Bronchial epithelial cell (primary cell): ENCODE results near the gene EXOSC2. TPM values are rescaled to one million over a fixed set of nuclear protein-coding genes. Genes with fewer than 3 reads are reported as not detected.

Experiments
- DNase-seq: peaks from one replicate; pipeline ENCODE4 v3.0.0-alpha.2; 2010; ENCODE audit warnings: low read depth
- FAIRE-seq: peaks from 2 replicates; lab custom pipeline; 2011; peaks lifted over from hg19 to GRCh38; lab: Jason Lieb, UNC
- H3K27me3 ChIP-seq: 2 replicates; pipeline ENCODE4 v1.5.1; 2011; ENCODE audit warnings: low read length; ENCODE audit not compliant: control insufficient read depth, insufficient read depth
- H3K36me3 ChIP-seq: 2 replicates; pipeline ENCODE4 v1.5.1; 2011; ENCODE audit warnings: low read length; ENCODE audit not compliant: control insufficient read depth, insufficient read depth
- H3K4me3 ChIP-seq: 2 replicates; pipeline ENCODE4 v1.5.1; 2011; ENCODE audit warnings: mild to moderate bottlenecking, low read depth, low read length, control low read depth
- CTCF ChIP-seq: IDR thresholded peaks from 2 replicates; pipeline ENCODE4 v1.5.1; 2011; ENCODE audit warnings: mild to moderate bottlenecking, moderate library complexity, low read length, control low read depth, inconsistent platforms; ENCODE audit not compliant: insufficient read depth, severe bottlenecking
- total RNA-seq: library from RNA; depleted of rRNA; stranded (reverse); fragments of >200 nt; gene quantifications from 2 replicates; pipeline ENCODE4 v1.2.1, GENCODE V29; 2014

EXOSC2 gene
- total RNA-seq, 1 donor from 2014 or later, result 38.7 TPM

DNA sequence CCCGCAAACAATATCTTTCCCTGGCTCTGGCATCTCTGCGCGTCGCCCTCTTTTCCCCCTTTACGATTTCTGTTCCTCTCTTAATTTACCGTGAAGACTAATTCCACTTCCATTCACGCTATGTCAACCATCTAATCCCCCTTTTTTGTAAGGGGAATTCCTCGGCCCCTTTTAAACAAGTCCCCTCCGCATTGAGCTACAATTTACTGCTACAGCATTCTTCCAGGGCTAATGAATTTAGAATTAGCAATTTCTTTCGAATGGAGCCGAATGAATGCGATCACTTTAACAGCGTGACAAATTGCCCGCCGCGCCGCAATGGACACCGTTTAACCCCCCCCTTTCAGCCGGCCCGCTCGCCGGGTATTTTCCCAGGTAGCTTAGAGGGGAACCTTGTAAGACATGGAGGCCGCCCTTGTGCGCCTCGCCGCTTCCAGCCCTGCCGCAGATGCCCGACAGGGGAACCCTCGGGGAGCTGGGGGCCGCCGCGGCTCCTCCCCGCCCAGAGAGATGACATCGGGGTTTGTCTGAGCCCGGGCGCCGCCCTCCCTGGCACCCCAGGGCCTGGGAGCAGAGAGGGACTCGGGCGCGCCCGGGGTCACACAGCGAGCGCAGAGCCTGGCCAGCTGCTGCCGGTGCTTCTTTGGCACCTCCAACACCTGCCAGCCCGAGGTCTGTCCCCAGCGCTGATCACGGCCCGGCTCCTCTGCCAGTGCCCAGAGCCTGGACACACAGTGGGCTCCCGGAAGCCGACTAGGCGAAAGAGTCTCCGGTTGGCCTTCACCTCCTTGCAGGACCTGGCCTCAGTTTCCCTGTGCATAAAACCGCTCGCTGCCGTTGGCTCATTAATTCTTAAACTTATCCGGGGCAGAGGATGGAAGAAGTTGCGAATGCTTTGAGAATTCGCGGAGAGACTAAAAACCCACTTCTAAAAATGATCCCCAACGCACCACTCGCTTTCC lies 27.9 kb upstream of the EXOSC2 start:
- FAIRE-seq (no peak), DNase-seq (no peak)
- Histone ChIP-seq H3K4me3 (no peak overlapping the region), H3K36me3 (no peaks in the 10 kb centered on the region), H3K27me3 (peaks cover 67% of the 10 kb centered on the region)
- no peak for TF ChIP-seq CTCF

- no peaks in the 10 kb centered on the region for H3K36me3 ChIP-seq
- DNase-seq (no peak), FAIRE-seq (no peak)
- peaks cover 60% of the 10 kb centered on the region for H3K27me3 ChIP-seq
- no peak overlapping the region for H3K4me3 ChIP-seq
- TF ChIP-seq CTCF, result no peak
These were observed 27.0 kb upstream of the EXOSC2 start for GRCh38 chr9:130666393-130667119.

- no peak overlapping the region for H3K4me3 ChIP-seq
- DNase-seq (no peak), FAIRE-seq (no peak)
- peaks cover 55% of the 10 kb centered on the region for H3K27me3 ChIP-seq
- no peaks in the 10 kb centered on the region for H3K36me3 ChIP-seq
- no peak for TF ChIP-seq CTCF
These were observed 26.5 kb upstream of the EXOSC2 start for GRCh38 chr9:130667120-130667435.

- DNase-seq, result no peak
- no peak for TF ChIP-seq CTCF
- Histone ChIP-seq H3K36me3 (no peaks in the 10 kb centered on the region), H3K27me3 (peaks cover 43% of the 10 kb centered on the region), H3K4me3 (no peak overlapping the region)
- FAIRE-seq, result no peak
These were observed 25.4 kb upstream of the EXOSC2 start for GRCh38 chr9:130668196-130668595.

- peaks cover 39% of the 10 kb centered on the region for H3K27me3 ChIP-seq
- no peak for TF ChIP-seq CTCF
- DNase-seq (no peak), FAIRE-seq (no peak)
- no peaks in the 10 kb centered on the region for H3K36me3 ChIP-seq
- no peak overlapping the region for H3K4me3 ChIP-seq
These were observed 24.9 kb upstream of the EXOSC2 start for GRCh38 chr9:130668659-130669058.
